D721Med (cell line): ENCODE measurements around the gene COL26A1.
"Not testable (repeated sequence)": the region's sequence is repeated elsewhere in the genome, so short reads cannot be mapped to it uniquely, and the experiment has no call there.

Experiments
- DNase-seq: peaks from one replicate; pipeline ENCODE4 v3.0.0; 2011; ENCODE audit warnings: low spot score; ENCODE audit not compliant: insufficient read length
- FAIRE-seq: peaks from 2 replicates; lab custom pipeline; 2011; peaks lifted over from hg19 to GRCh38; lab: Jason Lieb, UNC
- TF ChIP-seq, protein P1 (sequence below): IDR thresholded peaks from 2 replicates; pipeline ENCODE4 v1.5.1; 2012; ENCODE audit warnings: mild to moderate bottlenecking, control low read depth; ENCODE audit not compliant: insufficient read depth; ENCODE audit errors: missing control alignments

Gene COL26A1

DNA sequence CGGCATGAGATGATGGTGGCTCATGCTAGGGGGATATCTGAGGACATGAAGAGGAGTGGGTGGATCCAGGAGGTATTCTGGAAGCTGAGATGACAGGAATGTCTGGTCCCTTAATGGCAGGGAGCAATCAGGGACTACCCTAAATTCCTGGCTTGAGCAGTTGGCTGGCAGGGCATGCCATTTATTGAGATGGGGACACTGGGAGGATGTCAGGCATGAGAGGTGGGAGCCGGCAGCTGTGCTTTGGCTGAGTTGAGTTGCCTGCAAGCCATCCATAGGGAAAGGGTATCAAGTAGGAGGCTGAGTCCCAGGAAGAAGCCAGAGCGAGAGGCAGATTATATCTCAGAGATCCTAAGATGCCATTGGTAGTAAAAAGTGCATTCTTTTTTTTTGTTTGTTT lies 69.6 kb downstream of the COL26A1 start:
- FAIRE-seq = no peak
- TF ChIP-seq, protein P1, sequence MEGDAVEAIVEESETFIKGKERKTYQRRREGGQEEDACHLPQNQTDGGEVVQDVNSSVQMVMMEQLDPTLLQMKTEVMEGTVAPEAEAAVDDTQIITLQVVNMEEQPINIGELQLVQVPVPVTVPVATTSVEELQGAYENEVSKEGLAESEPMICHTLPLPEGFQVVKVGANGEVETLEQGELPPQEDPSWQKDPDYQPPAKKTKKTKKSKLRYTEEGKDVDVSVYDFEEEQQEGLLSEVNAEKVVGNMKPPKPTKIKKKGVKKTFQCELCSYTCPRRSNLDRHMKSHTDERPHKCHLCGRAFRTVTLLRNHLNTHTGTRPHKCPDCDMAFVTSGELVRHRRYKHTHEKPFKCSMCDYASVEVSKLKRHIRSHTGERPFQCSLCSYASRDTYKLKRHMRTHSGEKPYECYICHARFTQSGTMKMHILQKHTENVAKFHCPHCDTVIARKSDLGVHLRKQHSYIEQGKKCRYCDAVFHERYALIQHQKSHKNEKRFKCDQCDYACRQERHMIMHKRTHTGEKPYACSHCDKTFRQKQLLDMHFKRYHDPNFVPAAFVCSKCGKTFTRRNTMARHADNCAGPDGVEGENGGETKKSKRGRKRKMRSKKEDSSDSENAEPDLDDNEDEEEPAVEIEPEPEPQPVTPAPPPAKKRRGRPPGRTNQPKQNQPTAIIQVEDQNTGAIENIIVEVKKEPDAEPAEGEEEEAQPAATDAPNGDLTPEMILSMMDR = no peak
- DNase-seq = no peak

DNA sequence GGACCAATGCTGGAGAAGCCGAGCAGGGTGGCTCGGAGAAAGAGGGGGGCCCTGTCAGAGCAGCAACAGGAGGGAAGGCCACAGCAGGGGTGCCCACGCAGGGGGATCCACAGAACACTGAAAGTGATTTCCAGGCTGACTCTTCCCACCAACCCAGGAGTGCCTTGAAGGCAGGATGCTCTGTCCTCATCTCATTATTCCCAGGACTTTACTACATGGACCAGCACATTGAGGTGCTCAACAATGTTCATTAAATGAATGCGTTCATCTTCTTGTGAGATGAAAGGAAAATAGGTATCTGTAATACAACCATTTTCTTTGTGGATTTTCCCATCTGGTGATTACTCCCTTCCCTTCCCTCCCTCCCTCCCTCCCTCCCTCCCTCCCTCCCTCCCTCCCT lies 71.0 kb downstream of the COL26A1 start:
- FAIRE-seq = no peak
- DNase-seq = no peak
- TF ChIP-seq, protein P1 = no peak

DNA sequence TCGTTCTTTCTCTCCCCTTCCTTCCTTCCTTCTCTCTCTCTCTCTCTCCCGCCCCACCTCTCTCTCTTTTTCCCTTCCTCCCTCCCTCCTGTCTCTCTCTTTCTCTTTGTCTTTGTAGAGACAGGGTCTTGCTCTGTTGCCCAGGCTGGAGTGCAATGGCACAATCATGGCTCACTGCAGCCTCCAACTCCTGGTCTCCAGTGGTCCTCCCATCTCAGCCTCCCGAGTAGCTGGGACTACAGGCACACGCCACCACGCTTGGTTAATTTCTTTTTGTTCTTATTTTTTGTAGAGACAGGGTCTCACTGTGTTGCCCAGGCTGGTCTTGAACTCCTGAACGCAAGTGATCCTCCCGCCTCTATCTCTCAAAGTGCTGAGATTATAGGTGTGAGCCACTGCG lies 71.5 kb downstream of the COL26A1 start:
- FAIRE-seq, DNase-seq: not testable (repeated sequence)

DNA sequence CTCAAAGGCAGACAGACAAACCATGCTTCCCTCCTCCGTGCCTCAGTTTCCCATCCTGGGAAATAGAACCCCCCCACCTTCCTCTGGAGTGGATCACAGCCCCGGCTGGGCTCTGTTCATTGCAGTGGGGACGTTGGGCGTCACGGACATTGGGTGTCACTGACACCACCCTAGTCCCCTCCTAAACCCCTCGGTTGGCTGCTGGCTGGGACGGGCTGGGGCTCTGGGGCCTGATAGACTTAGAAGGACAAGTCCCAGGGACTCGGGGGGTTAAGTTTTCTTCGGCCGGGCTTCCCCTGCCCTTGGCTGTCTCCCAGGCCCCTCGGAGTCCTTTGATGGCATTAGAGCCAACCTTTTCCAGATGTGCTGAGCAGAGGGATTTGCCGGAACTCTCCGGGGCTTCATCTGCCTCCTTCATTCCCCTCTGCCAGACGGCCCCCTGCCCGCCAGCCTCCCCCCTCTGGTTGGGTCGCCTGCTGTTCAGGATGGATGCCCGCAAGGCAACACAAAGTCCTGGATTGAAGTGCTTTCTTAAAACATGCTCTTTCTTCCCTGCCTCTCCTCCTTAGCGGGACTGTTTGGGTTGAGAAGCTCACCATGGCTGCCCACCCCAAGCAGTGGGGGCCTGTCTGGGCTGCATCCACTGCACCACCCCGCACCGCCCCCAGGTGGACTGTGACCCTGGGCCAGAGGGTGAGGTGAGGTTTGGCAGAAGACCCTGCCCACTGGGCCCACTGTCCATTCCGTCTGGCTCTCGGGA lies 73.0 kb downstream of the COL26A1 start:
- DNase-seq = no peak
- FAIRE-seq = no peak
- TF ChIP-seq, protein P1 = no peak

DNA sequence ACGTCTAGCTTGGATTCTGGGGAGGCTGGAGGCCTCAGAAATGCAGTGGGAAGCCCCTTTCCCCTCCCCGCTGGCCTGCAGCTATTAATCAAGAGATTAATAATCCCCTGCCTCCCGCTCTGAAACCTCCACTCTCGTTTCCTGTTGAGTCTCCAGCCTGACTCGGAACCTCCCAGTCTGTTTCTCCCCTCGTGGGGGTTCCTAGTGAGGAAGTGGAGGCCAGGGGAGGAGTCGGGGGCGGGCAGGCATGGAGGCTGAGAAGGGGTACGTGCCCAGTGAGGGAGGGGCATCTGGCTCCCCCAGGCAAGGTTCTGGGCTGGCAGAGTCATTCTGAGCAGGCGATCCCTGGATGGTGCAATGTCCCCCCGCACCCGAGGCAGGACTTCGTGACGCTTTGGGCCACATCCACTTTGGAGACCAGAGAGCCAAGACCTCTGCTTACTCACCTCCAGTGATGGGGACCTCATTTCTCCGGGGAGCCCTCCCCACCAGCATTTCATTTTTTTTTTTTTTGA lies 73.6 kb downstream of the COL26A1 start:
- DNase-seq (no peak), FAIRE-seq (no peak)
- TF ChIP-seq, protein P1 = no peak

- FAIRE-seq (no peak), DNase-seq (no peak)
- TF ChIP-seq, protein P1 = no peak
These were observed 74.3 kb downstream of the COL26A1 start for GRCh38 chr7:101436857-101437576.

- FAIRE-seq = no peak
These were observed 79.2 kb downstream of the COL26A1 start for GRCh38 chr7:101441890-101442289.

More at GRCh38 chr7:101441890-101442289, 79.2 kb downstream of the COL26A1 start:
- no peak for DNase-seq
- TF ChIP-seq, protein P1 = no peak
